GM12892 (cell line): ENCODE measurements around the gene REM2.

ENCODE experiments used
- DNase-seq: peaks from one replicate; pipeline ENCODE4 v3.0.0; 2011; ENCODE audit not compliant: insufficient read length
- FAIRE-seq: peaks from 2 replicates; lab custom pipeline; 2011; peaks lifted over from hg19 to GRCh38; lab: Jason Lieb, UNC
- POLR2A ChIP-seq: IDR thresholded peaks from 2 replicates; pipeline ENCODE4 v1.6.1; 2011; ENCODE audit warnings: low read depth, low read length, control low read depth
- POLR2AphosphoS5 ChIP-seq: IDR thresholded peaks from 2 replicates; pipeline ENCODE4 v1.6.1; 2011; ENCODE audit warnings: low read depth, low read length, control low read depth
- TAF1 ChIP-seq: IDR thresholded peaks from 2 replicates; pipeline ENCODE4 v1.6.1; 2011; ENCODE audit warnings: low read depth, mild to moderate bottlenecking, control low read depth, low read length, borderline replicate concordance

REM2 gene

DNA sequence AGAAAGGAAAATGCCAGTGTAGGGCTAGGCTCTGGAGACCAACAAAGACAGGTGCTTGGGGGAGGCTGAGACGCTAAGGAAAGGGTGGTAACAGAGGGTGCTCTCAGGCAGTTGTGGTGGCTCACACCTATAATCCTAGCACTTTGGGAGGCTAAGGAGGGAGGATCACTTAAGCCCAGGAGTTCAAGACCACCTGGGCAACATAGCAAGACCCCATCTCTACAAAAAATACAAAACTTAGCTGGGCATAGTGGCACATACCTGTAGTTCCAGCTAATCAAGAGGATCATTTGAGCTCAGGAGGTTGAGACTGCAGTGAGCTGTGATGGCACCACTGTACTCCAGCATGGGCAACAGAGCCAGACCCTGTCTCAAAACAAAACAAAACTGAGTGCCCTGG lies 12.4 kb downstream of the REM2 start:
- DNase-seq (no peak), FAIRE-seq (no peak)
- TF ChIP-seq POLR2AphosphoS5 = no peak
- TF ChIP-seq TAF1 = no peak
- TF ChIP-seq POLR2A = no peak

DNA sequence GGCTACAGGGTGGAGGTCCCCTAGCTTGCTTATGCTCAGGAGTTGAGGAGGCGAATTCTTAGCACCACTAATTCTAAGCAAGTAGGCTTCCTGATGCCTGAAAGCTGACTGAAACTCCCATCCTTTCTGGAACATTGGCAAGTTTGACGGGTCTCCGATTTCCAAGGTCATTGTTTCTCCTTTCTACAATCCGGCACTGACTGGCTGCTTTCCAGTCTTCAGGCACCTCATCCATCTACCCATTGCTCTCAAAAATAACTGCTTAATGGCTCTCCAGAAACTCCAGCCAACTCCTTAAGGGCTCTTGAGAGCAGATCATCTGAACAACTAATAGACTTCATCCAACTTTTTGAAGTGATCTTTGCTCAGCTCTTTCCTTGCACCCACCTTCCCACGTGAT lies 13.3 kb downstream of the REM2 start:
- TF ChIP-seq POLR2A = no peak
- FAIRE-seq = no peak
- DNase-seq = no peak

- FAIRE-seq (no peak), DNase-seq (no peak)
- TF ChIP-seq POLR2AphosphoS5 (no peak), POLR2A (no peak), TAF1 (no peak)
Observed at GRCh38 chr14:22896760-22897159, 13.7 kb downstream of the REM2 start.

GRCh38 chr14:22897357-22897756 lies 14.3 kb downstream of the REM2 start:
- FAIRE-seq = no peak
- TF ChIP-seq POLR2A (no peak), POLR2AphosphoS5 (no peak), TAF1 (no peak)
- DNase-seq = no peak

GRCh38 chr14:22898302-22899090 lies 15.5 kb downstream of the REM2 start:
- no peak for DNase-seq
- no peak for TF ChIP-seq POLR2AphosphoS5
- TF ChIP-seq TAF1 = no peak
- TF ChIP-seq POLR2A = no peak
- no peak for FAIRE-seq

DNA sequence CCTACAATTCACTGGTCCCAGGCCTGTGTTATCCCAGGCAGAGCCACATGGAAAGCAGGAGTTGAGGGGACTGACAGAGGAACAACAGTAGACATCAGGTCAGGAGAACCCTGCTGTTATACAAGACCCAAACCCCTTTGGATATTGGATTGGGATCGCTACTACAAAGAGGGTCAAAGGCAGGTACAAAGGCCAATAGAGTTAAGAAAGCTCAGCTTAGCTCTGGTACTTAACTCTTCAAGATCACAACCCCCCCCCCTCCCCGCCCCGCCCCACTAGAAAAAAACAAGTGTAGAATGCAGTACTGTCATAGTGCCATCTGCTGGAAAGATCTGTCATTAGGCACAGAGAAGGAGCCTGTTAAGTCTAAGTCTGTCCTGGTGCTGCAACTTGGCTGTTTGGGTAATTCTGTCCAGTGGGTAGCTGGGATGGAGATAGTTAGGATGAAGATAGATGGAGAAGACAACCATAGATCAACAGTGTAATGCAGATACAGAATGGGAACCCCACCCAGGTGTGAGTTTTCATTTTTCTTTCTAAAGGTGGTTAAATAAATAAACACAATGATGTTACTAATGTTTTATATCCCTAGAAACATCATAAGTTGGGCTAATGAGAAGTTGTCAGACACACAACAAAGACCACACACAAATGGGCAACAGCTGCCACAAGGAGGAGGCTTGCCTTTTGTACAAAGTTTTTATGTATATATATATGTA lies 17.2 kb downstream of the REM2 start:
- no peak for TF ChIP-seq POLR2A
- TF ChIP-seq POLR2AphosphoS5 = no peak
- TF ChIP-seq TAF1 = no peak
- DNase-seq (no peak), FAIRE-seq (no peak)

DNA sequence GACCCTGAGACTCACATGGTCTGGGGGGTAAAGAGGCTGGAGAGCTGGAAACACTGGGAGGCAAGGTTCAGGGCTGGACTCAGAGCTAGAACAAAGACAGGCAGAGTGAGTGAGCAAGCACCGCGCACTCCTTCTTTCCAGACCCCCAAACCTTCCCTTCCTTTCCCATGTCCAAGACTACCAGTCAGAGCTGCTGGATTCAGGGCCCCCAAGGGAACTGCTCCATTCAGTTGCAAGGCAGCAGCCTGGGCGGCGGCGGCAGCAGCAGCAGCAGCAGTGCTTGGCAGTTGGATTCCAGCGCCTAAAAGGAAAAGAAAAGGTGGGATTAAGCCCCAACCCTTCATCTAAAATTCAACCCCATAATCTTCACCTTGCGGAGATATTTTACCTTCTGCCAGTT lies 18.8 kb downstream of the REM2 start:
- TF ChIP-seq POLR2A (no peak), POLR2AphosphoS5 (no peak), TAF1 (no peak)
- no peak for FAIRE-seq
- DNase-seq = no peak

DNA sequence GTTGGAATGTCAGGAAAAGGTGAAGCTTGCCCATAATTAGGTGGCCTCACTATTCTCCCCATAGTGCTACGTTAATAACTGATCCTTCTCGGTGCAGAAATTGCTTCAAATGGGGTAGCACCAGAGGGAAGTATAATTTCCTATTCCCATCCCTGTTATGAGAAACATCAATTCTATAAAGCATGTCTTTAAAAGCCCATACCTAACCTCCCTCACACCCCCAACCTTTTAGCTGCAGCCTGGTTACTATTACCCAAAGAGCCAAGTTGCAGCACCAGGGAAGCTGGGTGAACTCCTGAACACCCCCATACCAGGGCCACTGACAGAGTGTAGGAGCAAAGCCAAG lies 20.7 kb downstream of the REM2 start:
- DNase-seq (no peak), FAIRE-seq (no peak)
- no peak for TF ChIP-seq TAF1
- TF ChIP-seq POLR2A = no peak
- no peak for TF ChIP-seq POLR2AphosphoS5

GRCh38 chr14:22905627-22906026 lies 22.6 kb downstream of the REM2 start:
- TF ChIP-seq POLR2A (no peak), TAF1 (no peak), POLR2AphosphoS5 (no peak)
- FAIRE-seq (no peak), DNase-seq (no peak)

- FAIRE-seq = no peak
- no peak for DNase-seq
- TF ChIP-seq POLR2A (no peak), TAF1 (no peak), POLR2AphosphoS5 (no peak)
Observed at GRCh38 chr14:22906073-22906472, 23.1 kb downstream of the REM2 start.

- FAIRE-seq = no peak
- DNase-seq = no peak
- TF ChIP-seq TAF1 (no peak), POLR2AphosphoS5 (no peak), POLR2A (no peak)
Observed at GRCh38 chr14:22907429-22907828, 24.4 kb downstream of the REM2 start.

DNA sequence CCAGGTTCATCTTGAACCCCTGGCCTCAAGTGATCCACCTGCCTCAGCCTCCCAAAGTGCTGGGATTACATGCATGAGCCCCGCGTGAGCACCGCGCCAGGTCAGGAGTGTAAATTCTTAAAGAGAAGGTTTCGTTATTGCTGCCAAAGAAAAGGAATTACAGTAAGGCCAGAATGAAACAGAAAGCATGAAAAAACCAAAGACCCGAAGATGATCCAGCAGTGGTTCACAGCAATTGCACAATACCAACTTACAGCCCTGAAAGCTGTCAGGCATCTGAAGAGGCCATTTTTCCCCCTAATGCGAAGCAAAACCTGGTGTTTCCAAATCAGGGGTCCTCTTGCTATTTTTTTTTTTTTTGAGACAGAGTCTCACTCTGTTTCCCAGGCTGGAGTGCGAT lies 25.6 kb downstream of the REM2 start:
- no peak for FAIRE-seq
- no peak for DNase-seq
- TF ChIP-seq TAF1 = no peak
- no peak for TF ChIP-seq POLR2A
- no peak for TF ChIP-seq POLR2AphosphoS5
